Fibroblast of lung (primary cell): Measurements from ENCODE around the gene RPS14.

Experiments used
- EZH2 ChIP-seq: IDR thresholded peaks from 2 replicates; pipeline ENCODE4 v1.5.1; 2012; ENCODE audit warnings: low read length, control low read depth, mild to moderate bottlenecking; ENCODE audit errors: missing control alignments
- TF ChIP-seq, protein P1 (sequence below), 2 donors: IDR thresholded peaks in 1 of 2; conservative IDR thresholded peaks in 1 of 2; 1 replicate in 1 of 2; 2 replicates in 1 of 2; pipeline ENCODE4 v1.5.1; 2011 to 2012; ENCODE audit warnings: low read length in 2 of 2, control low read depth in 1 of 2, inconsistent platforms in 1 of 2, low read depth in 1 of 2, mild to moderate bottlenecking in 1 of 2

GRCh38 chr5:150404535-150404934, 45.0 kb downstream of the RPS14 start:
- TF ChIP-seq, protein P1, sequence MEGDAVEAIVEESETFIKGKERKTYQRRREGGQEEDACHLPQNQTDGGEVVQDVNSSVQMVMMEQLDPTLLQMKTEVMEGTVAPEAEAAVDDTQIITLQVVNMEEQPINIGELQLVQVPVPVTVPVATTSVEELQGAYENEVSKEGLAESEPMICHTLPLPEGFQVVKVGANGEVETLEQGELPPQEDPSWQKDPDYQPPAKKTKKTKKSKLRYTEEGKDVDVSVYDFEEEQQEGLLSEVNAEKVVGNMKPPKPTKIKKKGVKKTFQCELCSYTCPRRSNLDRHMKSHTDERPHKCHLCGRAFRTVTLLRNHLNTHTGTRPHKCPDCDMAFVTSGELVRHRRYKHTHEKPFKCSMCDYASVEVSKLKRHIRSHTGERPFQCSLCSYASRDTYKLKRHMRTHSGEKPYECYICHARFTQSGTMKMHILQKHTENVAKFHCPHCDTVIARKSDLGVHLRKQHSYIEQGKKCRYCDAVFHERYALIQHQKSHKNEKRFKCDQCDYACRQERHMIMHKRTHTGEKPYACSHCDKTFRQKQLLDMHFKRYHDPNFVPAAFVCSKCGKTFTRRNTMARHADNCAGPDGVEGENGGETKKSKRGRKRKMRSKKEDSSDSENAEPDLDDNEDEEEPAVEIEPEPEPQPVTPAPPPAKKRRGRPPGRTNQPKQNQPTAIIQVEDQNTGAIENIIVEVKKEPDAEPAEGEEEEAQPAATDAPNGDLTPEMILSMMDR (conservative IDR thresholded peaks at IDR 0.05 in 1 of 2, IDR thresholded peaks at IDR 0.05 in 1 of 2; ENCODE audit: low read depth in 1 of 2, low read length in 2 of 2), result no peak
- TF ChIP-seq EZH2, result no peak
